OCI-LY3 (cell line): ENCODE measurements around the gene HRH1.
"Not testable (repeated sequence)": the region's sequence is repeated elsewhere in the genome, so short reads cannot be mapped to it uniquely, and the experiment has no call there.

Experiments
- H2AFZ ChIP-seq: fragments of 200-600, 300-600 bp; shearing (Covaris generic); 2 replicates; pipeline ENCODE4 v1.6.0; 2014; ENCODE audit warnings: antibody characterized with exemption, low read depth, low read length
- H3K27ac ChIP-seq: fragments of 200-600, 300-600 bp; sonication (generic); 2 replicates; pipeline ENCODE4 v1.5.1; 2014; ENCODE audit warnings: mild to moderate bottlenecking, low read length, moderate library complexity, mixed read lengths
- H3K27me3 ChIP-seq: fragments of 200-600, 300-600 bp; sonication (generic); 2 replicates; pipeline ENCODE4 v1.6.1; 2014; ENCODE audit warnings: low read depth, low read length, mixed read lengths
- H3K36me3 ChIP-seq: fragments of 200-600, 300-600 bp; sonication (generic); replicated peaks from 2 replicates; pipeline ENCODE3; 2014; ENCODE audit warnings: low read depth, low read length, mixed read lengths
- H3K4me1 ChIP-seq: fragments of 300-600, 200-600 bp; sonication (generic); 2 replicates; pipeline ENCODE4 v1.6.1; 2014; ENCODE audit warnings: low read length, mixed read lengths
- H3K4me2 ChIP-seq: fragments of 200-600, 300-600 bp; sonication (generic); 2 replicates; pipeline ENCODE4 v1.6.1; 2014; ENCODE audit warnings: low read length, mixed read lengths
- H3K4me3 ChIP-seq: fragments of 300-600, 200-600 bp; sonication (generic); 2 replicates; pipeline ENCODE4 v1.5.1; 2014; ENCODE audit warnings: antibody characterized with exemption, mild to moderate bottlenecking, low read length, moderate library complexity
- H3K79me2 ChIP-seq: fragments of 300-600, 200-600 bp; shearing (Covaris generic); 2 replicates; pipeline ENCODE4 v1.6.1; 2014; ENCODE audit warnings: mild to moderate bottlenecking, low read length, mixed read lengths
- H3K9ac ChIP-seq: fragments of 300-600, 200-600 bp; shearing (Covaris generic); 2 replicates; pipeline ENCODE4 v1.6.0; 2014; ENCODE audit warnings: mild to moderate bottlenecking, low read length, moderate library complexity
- H3K9me3 ChIP-seq: fragments of 200-600, 300-600 bp; shearing (Covaris generic); 2 replicates; pipeline ENCODE4 v1.6.1; 2014; ENCODE audit warnings: low read length, mixed read lengths; ENCODE audit not compliant: insufficient read depth
- H4K20me1 ChIP-seq: fragments of 200-600, 300-600 bp; sonication (generic); 2 replicates; pipeline ENCODE4 v1.6.1; 2016; ENCODE audit warnings: low read length, mixed read lengths; ENCODE audit not compliant: insufficient read depth
- EZH2phosphoT487 ChIP-seq: fragments of 200-600 bp; shearing (Covaris generic); IDR thresholded peaks from 2 replicates; pipeline ENCODE4 v1.6.1; 2018; ENCODE audit warnings: antibody characterized with exemption, mixed run types, low read depth
- TF ChIP-seq, protein P1 (sequence below): fragments of 200-600, 300-600 bp; sonication (generic); IDR thresholded peaks from 2 replicates; pipeline ENCODE4 v1.5.1; 2014; ENCODE audit warnings: antibody characterized with exemption, low read length, low read depth

The HRH1 gene

DNA sequence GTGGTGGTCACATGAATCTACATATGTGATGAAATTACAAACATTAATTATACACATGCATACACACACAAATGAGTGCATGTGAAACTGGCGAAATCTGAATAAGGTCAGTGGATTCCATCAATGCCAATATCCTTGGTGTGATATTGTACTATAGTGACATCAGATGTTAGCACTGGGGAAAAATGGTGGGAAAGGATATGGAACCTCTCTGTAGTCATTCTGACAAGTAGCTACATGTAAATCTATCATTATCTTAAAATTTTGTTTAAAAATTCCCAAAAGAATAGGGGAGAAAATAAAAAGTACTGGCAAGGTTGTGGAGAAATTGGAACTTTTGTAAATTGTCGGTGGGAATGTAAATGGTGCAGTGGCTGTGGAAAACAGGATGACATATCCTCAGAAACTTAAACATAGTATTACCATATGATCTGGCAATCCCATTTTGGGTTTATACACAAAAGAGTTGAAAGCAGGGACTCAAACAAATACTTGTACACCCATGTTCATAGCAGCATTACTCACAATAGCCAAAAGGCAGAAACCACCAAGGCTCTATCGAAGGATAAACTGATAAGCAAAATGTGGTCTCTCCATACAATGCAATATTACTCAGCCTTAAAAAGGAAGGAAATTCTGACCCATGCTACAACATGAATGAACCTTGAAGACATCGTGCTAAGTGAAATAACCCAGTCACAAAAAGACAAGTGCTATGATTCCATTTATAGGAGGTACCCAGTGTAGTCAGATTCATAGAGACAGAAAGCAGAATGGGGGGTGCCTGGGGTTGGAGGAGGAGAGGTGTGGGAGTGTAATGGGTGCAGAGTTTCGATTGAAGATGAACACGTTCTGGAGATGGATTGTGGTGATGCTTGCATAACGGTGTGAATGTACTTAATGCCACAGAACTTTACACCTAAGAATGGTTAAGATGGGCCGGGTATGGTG lies 25.3 kb upstream of the HRH1 start:
- Histone ChIP-seq H3K36me3 (no peaks in the 10 kb centered on the region), H3K9ac (no peak overlapping the region)

DNA sequence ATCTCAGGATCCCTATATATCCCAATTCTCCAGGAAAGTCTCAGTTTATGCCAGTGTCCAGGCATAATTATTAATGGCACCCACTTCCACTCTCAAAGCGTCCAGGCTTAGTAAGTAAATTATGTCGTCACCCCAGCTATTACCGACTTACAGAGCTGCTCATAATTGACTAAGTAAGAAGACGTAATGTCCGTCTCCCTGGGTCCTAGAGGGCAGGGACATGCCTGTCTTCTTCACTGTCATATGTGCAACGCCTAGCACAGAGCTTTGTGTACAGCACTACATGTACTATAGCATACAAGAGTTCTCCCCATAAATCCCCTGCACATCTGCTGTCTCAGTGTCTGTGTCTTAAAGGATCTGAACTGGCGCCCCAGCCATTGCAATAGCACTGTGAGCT lies 23.9 kb upstream of the HRH1 start:
- H2AFZ ChIP-seq: no peak overlapping the region
- H3K9ac ChIP-seq: no peak overlapping the region
- H3K4me1 ChIP-seq: no peaks in the 10 kb centered on the region
- H3K4me2 ChIP-seq: no peak overlapping the region
- no peaks in the 10 kb centered on the region for H3K36me3 ChIP-seq
- TF ChIP-seq, protein P1, sequence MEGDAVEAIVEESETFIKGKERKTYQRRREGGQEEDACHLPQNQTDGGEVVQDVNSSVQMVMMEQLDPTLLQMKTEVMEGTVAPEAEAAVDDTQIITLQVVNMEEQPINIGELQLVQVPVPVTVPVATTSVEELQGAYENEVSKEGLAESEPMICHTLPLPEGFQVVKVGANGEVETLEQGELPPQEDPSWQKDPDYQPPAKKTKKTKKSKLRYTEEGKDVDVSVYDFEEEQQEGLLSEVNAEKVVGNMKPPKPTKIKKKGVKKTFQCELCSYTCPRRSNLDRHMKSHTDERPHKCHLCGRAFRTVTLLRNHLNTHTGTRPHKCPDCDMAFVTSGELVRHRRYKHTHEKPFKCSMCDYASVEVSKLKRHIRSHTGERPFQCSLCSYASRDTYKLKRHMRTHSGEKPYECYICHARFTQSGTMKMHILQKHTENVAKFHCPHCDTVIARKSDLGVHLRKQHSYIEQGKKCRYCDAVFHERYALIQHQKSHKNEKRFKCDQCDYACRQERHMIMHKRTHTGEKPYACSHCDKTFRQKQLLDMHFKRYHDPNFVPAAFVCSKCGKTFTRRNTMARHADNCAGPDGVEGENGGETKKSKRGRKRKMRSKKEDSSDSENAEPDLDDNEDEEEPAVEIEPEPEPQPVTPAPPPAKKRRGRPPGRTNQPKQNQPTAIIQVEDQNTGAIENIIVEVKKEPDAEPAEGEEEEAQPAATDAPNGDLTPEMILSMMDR: no peak
- no peak for TF ChIP-seq EZH2phosphoT487
- H3K4me3 ChIP-seq: no peak overlapping the region
- H4K20me1 ChIP-seq: no peaks in the 10 kb centered on the region
- H3K9me3 ChIP-seq: no peaks in the 10 kb centered on the region
- H3K79me2 ChIP-seq: no peaks in the 10 kb centered on the region
- no peaks in the 10 kb centered on the region; the same call in 1 of the 2 replicates for H3K27me3 ChIP-seq
- H3K27ac ChIP-seq: no peak overlapping the region

More for the DNA sequence above, 25.3 kb upstream of the HRH1 start:
- TF ChIP-seq, protein P1: no peak
- no peak for TF ChIP-seq EZH2phosphoT487
- no peak overlapping the region for H3K27ac ChIP-seq
- H3K79me2 ChIP-seq: no peaks in the 10 kb centered on the region
- H4K20me1 ChIP-seq: no peaks in the 10 kb centered on the region
- H2AFZ ChIP-seq: no peak overlapping the region
- no peak overlapping the region for H3K4me2 ChIP-seq
- no peaks in the 10 kb centered on the region for H3K9me3 ChIP-seq
- no peak overlapping the region for H3K4me3 ChIP-seq
- H3K4me1 ChIP-seq: no peaks in the 10 kb centered on the region
- no peaks in the 10 kb centered on the region; the same call in 1 of the 2 replicates for H3K27me3 ChIP-seq

DNA sequence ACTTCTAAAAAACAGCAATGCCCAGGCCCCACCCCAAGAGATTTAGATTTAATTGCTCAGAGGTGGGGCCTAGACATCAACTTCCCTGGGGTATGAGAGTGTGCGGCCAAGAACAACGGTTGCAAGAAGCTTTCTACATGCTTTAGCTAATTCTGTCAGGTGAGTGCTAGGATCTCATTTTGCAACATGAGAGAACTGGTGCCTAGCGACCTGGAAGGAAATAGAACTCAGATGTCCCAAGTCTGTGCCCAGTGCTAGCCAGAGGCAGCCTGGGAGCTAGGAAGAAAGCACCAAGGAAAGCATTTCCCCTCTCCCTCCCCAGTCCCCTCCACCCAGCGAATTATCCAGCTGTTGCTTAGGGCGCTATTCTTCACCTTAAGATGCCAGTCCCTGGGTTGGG lies 22.9 kb upstream of the HRH1 start:
- TF ChIP-seq EZH2phosphoT487: no peak
- TF ChIP-seq, protein P1: no peak
- Histone ChIP-seq H3K4me3 (no peak overlapping the region), H3K79me2 (no peaks in the 10 kb centered on the region), H3K9me3 (no peaks in the 10 kb centered on the region), H3K27ac (no peak overlapping the region), H3K27me3 (no peaks in the 10 kb centered on the region), H4K20me1 (no peaks in the 10 kb centered on the region), H3K36me3 (no peaks in the 10 kb centered on the region), H3K9ac (no peak overlapping the region), H2AFZ (no peak overlapping the region), H3K4me1 (no peaks in the 10 kb centered on the region), H3K4me2 (no peak overlapping the region)

DNA sequence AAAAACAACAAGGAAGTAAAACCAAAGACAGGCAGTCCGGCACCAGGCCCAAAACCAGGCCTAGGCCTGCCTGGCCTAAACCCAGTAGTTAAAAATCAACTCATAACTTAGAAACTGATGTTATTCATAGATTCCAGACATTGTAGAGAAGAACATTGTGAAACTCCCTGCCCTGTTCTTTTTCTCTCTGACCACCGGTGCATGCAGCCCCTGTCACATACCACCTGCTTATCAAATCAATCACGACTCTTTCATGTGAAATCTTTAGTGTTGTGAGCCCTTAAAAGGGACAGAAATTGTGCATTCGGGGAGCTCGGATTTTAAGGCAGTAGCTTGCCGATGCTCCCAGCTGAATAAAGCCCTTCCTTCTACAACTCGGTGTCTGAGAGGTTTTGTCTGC lies 22.4 kb upstream of the HRH1 start:
- H3K9ac ChIP-seq: not testable (repeated sequence)

More for the DNA sequence above, 22.4 kb upstream of the HRH1 start:
- not testable (repeated sequence) for H3K36me3 ChIP-seq, H2AFZ ChIP-seq, H4K20me1 ChIP-seq, H3K27me3 ChIP-seq, H3K4me1 ChIP-seq, H3K4me3 ChIP-seq, H3K9me3 ChIP-seq, H3K4me2 ChIP-seq, H3K79me2 ChIP-seq, H3K27ac ChIP-seq
